Left lobe of liver (tissue), 2 donors: ENCODE data around the gene SCP2. TPM values are rescaled to one million over a fixed set of nuclear protein-coding genes. Genes with fewer than 3 reads are reported as not detected.
"Not testable (repeated sequence)": the region's sequence is repeated elsewhere in the genome, so short reads cannot be mapped to it uniquely, and the experiment has no call there.

Experiments
- ATAC-seq: fragments of 200-7000 bp; cut with Tn5 transposase; one replicate; pipeline ENCODE4 v1.9.1; 2020; ENCODE audit warnings: mild to moderate bottlenecking, moderate library complexity
- DNase-seq: peaks from one replicate; pipeline ENCODE4 v3.0.0-alpha.2; 2020; ENCODE audit warnings: low spot score
- total RNA-seq: library from RNA; stranded (reverse); gene quantifications from one replicate; pipeline ENCODE4 v1.2.1, GENCODE V29; 2021
- donor health status: DM: no; HTN: no; CAD: no; lungs with moderate emphysema.
- donor health status: DM: no; HTN: yes; CAD: no.

Gene SCP2
- total RNA-seq, 1 donor from 2014 or later, result 796 TPM

DNA sequence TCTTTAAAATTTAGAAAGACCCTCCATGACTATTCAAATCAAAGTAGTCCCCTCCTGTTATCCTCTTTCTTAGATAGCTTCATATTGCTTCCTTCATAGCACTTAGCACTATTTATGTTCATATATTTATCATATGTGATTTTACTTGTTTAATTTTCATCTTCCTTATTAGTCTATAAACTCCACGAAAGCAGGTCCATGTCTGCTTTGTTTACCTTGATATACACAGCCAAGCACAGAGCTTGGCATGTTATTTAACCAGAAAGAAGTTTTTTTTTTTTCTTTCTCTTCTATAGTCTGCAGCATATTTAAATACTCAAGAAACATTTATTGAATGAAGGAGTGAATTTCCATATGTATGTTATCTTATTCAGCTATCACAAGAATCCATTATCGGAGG lies 36.0 kb downstream of the SCP2 start:
- DNase-seq (no peak), ATAC-seq (no peak)

DNA sequence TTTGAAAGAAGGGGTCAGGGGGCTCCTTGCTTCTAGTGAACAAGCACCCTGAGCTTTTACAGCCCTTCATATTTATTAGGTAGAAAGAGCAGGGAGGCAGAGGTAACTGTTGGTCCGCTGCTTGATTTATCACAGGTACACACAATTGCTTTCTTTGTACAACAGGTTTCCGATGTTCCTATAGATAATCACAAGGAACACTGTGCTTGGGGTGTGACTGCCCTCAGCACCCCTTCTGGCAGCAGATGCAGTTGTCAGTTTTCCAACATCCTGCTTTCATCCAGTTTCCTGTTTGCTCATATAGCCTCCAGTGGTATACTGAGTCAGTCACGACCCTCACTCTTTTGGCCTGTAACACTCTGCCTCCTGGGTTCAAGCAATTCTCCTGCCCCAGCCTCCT lies 40.6 kb downstream of the SCP2 start:
- DNase-seq (no peak), ATAC-seq (no peak)

DNA sequence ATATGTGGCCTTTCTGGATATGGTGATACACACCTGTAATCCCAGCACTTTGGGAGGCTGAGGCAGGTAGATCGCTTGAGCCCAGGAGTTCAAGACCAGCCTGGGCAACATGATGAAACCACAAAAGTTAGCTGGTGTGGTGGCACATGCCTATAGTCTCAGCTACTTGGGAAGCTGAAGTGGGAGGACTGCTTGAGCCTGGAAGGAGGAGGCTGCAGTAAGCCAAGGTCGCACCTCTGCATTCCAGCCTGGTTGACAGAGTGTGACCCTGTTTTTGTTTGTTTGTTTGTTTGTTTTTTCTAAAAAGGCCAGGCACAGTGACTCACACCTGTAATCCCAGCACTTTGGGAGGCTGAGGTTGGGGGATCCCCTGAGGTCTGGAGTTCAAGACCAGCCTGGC lies 42.2 kb downstream of the SCP2 start:
- not testable (repeated sequence) for DNase-seq
- ATAC-seq, result peak; percentile 8

DNA sequence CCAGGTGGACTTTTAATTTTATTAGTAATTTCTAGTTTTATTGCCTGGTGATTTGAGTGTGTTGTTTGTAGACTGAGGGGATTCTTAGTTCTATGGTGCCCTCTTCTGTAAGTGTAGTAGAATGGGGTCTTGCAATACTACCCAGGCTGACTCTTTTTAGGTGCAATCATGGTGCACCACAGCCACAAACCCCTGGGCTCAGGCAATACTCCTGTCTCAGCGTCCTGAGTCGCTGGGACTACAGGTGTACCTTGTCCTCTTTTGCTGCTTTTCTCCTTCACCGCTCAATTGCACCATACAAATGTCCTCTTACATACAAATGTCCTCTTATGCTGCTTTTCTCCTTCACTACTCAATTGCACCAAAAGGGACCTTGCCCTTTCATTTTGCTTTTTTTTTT lies 43.1 kb downstream of the SCP2 start:
- peak; percentile 88 for ATAC-seq

DNA sequence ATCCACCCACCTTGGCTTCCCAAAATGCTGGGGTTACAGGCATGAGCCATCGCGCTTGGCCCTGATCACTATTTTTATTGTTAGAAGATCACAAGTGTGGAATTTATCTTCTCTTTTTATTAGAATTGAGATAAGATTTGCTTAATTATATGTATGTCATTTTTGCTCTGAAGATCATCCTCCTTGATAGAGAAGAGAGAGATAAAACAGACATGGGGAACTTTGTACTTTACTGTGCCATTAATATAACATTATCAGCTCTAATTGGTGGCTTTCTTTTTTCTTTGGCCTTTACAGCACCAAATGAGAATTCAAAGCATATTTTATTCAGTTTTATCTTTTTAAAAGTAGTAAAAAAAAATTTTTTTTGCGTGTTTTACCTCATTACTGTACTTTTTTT lies 46.8 kb downstream of the SCP2 start:
- no peak for ATAC-seq
- DNase-seq, result no peak

More for the DNA sequence above, 43.1 kb downstream of the SCP2 start:
- no peak for DNase-seq

DNA sequence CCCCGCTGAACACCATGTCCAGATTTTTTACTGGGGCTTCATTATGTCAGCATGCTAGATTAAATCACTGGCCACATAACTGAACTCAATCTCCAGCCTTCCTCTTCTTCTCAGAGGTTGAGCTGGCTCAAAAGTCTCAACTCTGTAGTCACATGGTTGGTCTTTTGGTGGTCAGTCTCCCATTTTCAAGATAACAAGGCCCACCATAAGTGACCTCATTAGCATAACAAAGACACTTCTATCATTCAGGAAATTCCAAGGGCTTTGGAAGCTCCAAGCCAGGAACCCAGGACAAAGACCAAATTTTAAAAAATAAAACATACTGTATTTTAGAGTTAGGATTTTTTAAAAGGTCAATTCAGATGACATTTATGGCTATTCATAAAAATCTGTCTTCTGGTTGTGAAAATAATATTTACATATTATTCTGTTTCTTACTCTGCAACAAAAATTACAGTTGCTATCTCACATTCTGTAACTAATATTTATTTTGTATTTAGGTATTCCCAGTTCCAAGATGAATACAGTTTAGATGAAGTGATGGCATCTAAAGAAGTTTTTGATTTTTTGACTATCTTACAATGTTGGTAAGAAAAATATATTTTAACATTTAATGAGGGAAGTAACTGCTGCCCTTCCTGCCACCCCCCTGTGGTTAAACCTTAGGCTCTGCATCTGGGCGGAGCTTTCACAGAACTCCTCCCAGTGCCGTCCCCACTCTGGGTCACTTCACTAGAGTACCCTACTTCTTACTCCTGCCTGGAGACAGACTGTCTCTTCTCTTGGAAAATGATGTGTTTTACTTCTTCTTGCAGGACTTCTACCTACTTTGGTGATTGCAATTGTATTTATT lies 49.3 kb downstream of the SCP2 start:
- DNase-seq (no peak), ATAC-seq (peak; percentile 41)

DNA sequence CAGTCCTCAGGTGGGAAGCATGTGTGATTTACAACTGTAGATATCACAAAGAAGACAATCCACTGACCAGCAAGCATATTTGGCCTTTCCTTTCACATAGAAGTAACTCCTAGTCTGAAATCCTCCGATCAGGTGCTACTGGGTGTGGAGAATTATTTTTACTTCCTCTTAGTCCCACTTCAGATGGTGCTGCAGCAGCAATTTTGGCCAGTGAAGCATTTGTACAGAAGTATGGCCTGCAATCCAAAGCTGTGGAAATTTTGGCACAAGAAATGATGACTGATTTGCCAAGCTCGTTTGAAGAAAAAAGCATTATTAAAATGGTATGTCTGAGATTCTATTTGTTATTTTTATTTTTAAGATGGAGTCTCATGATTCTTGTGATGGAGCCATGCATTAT lies 51.0 kb downstream of the SCP2 start:
- peak; percentile 23 for ATAC-seq
- DNase-seq, result no peak

DNA sequence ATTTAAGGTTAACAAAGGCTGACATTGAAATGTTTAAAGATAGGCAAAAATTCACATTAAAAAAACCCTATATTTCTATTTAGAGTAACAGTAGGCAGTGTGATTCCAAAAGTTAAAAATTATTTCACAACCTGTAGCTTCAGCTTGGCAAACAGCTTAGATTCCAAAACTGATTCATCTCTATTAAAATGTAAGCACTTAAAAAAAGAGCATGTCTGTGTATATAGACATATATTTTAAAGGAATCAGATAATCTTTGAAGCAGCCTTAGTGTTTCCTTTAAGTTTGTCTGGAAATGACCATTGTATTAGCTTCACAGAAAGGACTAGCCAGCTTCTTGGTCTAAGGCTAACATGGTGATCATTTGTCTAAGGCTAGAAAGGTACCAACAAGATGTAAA lies 65.7 kb downstream of the SCP2 start:
- DNase-seq, ATAC-seq: not testable (repeated sequence)

DNA sequence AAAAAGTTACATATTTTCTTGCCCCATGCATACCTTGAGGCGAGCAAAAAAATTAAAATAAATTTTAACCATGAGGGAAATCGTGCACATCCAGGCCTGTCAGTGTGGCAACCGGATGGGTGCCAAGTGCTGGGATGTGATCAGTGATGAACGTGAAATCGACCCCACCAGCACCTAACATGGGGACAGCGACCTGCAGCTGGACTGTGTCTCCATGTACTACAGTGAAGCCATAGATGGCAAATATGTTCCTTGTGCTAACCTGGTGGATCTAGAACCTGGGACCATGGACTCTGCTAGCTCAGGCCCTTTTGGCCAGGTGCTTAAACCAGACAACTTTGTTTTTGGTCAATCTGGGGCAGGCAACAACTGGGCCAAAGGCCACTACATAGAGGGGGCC lies 67.6 kb downstream of the SCP2 start:
- DNase-seq (no peak), ATAC-seq (peak; percentile 17)

DNA sequence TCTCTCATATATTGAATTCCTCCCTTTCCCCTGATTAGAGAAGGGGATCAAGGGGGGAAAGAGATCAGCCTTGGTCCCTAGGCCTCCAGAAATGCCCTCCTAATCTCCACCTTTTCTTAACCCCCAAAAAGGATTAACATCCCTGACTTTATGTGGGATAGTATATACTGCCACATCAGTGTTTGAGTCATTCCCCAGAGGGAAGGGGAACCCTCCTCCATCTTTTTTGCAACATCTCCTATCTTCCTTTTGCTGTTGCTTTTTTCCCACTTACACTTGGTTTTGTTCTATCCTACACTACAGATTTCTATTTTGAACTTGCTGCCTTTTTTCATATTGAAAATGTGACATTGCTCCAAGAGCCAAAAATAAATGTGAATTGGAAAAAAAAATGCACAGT lies 69.6 kb downstream of the SCP2 start:
- ATAC-seq (no peak), DNase-seq (no peak)

DNA sequence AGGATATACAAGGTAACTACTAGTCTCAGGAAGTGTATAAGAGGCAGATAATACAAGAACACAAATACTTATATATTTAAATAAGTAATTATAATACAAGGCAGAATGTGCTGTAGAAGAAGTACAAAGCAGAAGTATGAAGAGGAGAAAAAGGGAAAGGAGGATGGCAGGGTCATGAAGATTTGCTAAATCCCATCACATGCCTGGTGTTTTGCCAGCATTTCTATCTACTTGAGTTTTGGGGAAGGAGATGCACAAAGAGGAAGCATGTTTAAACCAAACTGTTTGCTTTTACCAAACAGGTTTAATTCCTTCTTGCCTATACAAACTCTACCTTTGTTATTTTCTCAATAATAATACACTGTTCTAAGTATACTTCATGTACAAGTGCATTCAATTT lies 74.1 kb downstream of the SCP2 start:
- DNase-seq (no peak), ATAC-seq (no peak)

DNA sequence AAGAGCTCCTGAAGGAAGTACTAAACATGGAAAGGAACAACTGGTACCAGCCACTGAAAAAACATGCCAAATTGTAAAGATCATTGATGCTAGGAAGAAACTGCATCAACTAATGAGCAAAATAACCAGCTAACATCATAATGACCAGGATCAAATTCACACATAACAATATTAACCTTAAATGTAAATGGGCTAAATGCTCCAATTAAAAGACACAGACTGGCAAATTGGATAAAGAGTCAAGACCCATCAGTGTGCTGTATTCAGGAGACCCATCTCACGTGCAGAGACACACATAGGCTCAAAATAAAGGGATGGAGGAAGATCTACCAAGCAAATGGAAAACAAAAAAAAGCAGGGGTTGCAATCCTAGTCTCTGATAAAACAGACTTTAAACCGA lies 79.5 kb downstream of the SCP2 start:
- DNase-seq, ATAC-seq: not testable (repeated sequence)

DNA sequence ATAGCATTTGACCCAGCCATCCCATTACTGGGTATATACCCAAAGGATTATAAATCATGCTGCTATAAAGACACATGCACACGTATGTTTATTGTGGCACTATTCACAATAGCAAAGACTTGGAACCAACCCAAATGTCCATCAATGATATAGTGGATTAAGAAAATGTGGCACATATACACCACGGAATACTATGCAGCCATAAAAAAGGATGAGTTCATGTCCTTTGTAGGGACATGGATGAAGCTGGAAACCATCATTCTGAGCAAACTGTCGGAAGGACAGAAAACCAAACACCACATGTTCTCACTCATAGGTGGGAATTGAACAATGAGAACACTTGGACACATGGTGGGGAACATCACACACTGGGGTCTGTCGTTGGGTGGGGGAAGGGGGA lies 83.2 kb downstream of the SCP2 start:
- DNase-seq, ATAC-seq: not testable (repeated sequence)

DNA sequence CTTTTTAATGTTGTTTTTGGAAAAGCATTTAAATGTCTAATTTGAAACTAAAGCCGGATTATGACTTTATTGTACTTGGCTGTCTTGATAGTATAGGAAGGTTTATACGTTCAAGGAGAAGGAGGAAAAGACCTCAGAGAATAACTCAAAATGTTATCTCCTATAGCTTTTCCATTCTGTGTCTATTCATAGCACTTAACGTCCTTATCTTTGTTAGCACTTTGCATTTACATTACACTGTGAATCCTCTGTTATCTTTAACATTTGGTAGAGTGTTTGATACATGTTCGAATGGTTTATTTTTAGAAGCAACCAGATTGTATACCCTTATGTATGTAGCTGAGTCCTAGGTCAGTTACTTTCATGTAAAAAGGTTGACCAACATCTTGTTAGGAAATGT lies 84.1 kb downstream of the SCP2 start:
- DNase-seq (no peak), ATAC-seq (no peak)

DNA sequence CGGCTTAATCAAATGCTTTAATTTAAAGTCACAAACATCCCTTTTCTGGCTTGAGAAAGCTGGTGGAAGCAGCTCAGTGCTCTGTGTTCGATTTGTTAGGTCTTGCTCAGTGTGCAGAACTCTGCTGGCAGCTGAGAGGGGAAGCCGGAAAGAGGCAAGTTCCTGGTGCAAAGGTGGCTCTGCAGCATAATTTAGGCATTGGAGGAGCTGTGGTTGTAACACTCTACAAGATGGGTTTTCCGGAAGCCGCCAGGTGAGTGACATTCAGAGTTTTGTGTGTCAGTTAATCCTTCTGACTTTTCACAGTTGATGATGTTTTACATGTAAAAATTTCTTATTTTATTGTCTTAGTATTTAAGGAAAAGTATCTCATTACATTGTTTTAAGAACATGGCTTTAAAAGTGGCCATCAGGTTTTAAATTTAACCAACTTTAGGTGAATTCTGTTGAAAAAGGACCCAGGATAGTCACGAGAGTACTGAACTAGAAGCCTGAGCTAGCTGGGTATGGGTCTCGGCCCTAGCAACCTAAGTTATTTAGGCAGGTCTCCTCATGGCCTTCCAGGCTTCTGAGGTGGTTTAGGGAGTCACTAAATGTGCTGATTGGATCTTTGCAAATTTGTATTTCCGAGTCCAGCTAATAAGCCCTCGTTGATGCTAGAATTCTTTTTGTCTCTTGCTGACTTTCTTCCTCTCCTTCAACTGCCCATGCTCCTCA lies 87.9 kb downstream of the SCP2 start:
- peak; percentile 61 for DNase-seq
- peak; percentile 87 for ATAC-seq

DNA sequence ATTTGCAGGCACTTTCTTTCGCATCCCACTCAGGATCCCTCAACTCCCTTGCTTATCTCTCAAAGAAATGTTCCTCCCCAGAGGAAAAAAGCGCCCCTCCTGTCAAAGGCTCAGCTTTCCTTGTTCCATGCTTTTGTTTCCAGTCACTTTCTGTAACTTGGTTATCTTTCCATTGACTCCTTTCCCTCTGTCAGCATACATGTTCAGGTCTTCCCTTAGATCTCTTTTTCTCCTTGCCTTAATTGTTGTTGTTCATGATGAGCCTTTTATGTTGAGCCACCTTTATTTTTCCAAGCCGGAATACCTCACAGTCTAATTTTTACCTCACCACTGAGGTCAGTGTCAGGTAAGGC lies 88.4 kb downstream of the SCP2 start:
- no peak for ATAC-seq
- DNase-seq, result no peak

DNA sequence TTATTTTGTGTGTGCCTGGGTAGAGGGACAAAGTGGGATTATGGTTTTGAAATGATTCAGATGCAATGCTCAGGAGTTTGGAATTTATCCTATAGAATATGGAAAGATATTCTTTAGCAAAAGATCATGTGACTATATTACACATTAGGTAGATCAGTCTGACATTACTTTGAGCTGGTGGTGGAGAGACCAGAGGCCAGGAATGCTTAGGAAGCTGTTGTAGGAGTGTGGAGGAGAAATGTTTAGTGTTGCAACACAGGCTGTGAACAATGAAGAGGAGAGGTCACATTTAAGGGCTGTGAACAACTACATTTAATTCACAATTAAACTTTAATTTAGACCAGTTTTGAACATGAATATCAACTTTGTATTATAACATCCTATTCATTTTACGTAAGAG lies 89.6 kb downstream of the SCP2 start:
- no peak for ATAC-seq
- DNase-seq, result no peak

DNA sequence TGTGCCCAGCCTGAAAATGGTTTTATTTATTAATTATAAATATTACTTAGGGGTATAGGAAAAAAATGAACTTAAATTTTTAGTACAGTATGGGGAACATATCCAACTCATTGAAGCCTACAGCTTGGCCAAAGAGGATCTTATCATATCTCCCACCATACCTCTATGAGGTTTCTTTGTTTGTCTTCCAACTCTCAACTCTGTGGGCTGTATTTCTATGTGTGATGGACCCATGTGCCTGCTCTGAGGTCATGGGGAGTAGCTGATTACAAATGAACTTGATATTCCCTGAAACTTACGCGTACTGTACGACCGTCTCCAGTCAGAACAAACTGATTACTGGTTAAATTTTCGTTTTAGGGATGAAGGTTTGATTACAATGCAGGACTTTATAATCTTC lies 93.5 kb downstream of the SCP2 start:
- no peak for DNase-seq
- ATAC-seq, result no peak

DNA sequence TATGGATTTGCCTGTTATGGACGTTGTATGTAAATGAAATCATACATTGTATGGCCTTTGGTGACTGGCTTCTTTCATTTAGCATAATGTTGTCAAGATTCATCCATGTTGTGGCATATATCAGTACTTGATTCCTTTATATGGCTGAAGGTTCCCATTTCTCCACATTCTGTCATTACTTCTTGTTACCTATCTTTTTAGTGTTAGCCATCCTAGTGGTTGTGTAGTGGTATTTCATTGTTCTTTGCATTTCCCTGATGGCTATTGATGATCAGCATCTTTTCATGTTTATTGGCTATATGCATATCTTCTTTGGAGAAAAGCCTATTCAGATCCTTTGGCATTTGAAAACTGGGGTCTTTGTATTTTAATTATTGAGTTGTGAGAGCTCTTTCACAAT lies 95.1 kb downstream of the SCP2 start:
- no peak for DNase-seq
- no peak for ATAC-seq

DNA sequence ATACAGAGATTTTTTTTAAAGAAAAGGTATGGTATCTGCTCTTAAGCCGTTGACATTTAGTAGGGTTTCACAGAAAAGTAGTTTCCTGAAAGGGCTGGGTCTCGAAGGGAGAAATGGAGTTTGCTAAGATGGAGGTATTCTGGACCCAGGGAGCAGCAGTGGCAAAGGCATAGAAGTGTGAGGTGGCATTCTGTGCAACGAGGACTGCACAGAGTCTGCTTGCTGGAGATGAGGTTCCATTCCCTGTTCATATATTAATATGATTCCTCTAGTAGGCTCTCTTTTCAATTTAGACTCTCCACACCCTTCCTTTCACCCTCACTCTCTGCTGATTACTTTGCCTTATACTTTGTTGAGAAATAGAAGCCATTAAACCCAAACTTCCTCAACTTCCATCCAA lies 96.5 kb downstream of the SCP2 start:
- DNase-seq, result no peak
- no peak for ATAC-seq

DNA sequence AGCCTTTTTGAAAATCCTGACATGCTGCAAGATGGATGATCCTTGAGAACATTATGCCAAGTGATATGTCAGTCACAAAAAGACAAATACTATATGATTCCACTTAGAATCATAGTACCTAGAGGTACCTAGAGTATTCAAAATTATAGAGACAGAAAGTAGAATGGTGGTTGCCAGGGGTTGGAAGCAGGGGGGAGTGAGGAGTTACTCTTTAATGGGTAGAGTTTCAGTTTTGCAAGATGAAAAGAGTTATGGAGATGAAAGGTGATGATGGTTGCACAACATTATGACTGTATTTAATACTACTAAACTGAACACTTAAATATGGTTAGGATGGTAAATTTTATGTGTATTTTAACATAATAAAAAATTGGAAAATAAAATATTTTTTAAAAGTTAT lies 97.0 kb downstream of the SCP2 start:
- ATAC-seq, result no peak
- no peak for DNase-seq

DNA sequence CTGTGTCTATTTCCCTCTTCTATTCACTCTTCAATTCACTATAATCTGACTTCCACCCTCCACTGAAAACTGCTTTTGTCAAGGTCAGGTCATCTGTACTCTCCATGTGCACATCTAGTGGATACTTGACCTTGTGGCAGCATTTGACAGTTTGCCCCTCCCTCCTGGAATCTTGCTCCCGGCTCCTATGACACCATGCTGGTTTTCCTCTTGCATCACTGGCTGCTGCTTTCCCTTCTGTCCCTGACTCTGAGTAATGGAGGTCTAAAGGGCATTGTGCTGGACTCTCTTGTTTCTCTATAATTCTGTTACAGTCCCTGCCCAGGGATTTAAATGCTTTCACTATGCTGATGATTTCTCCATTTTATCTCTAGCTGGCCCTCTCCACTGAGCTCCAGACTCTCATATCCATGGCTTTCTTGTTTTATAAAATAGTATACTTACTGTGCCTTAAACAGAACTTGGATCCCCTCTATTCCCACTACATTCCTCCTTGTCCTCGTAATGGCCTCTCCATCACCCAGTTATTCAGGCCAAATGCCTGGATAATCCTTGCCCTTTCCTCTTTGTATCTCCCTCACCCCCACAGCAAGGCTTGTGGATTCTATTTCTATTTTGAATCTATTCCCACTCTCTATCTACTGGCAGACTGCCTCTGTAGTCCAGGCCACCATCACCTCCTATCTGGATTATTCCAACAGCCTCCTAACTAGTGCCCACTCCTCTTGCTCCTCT lies 98.1 kb downstream of the SCP2 start:
- ATAC-seq (peak; percentile 84), DNase-seq (peak; percentile 64)
